ENCODE data around the gene COL6A1.
A peak's percentile ranks its signal among the peaks of the same experiment; 100 is the strongest.
"Not testable (repeated sequence)": the region's sequence is repeated elsewhere in the genome, so short reads cannot be mapped to it uniquely, and the experiment has no call there.

The COL6A1 gene

DNA sequence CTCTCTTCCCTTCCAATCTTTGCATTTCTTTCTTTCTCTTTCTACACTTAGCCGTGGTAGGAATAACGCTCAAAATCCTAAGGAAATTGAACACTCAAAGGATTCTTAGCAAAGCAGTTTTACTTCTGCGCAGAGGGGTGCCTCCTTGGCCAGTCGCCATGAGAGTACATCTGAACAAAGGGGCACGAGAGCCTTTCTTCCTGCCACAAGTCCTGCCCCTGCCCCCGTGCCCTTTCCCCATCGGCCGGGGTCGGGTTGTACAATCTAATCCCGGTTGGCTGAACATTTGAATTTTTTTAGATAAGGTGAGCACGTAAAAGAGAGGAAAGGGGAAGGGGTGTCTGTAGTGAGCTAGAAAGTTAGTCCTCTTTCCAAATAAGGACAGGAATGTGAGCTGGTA, 28.6 kb upstream of the COL6A1 start:
- TF ChIP-seq, protein P1, sequence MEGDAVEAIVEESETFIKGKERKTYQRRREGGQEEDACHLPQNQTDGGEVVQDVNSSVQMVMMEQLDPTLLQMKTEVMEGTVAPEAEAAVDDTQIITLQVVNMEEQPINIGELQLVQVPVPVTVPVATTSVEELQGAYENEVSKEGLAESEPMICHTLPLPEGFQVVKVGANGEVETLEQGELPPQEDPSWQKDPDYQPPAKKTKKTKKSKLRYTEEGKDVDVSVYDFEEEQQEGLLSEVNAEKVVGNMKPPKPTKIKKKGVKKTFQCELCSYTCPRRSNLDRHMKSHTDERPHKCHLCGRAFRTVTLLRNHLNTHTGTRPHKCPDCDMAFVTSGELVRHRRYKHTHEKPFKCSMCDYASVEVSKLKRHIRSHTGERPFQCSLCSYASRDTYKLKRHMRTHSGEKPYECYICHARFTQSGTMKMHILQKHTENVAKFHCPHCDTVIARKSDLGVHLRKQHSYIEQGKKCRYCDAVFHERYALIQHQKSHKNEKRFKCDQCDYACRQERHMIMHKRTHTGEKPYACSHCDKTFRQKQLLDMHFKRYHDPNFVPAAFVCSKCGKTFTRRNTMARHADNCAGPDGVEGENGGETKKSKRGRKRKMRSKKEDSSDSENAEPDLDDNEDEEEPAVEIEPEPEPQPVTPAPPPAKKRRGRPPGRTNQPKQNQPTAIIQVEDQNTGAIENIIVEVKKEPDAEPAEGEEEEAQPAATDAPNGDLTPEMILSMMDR (conservative IDR thresholded peaks at IDR 0.05; ENCODE audit: low read length), result no peak
- DNase-seq (ENCODE audit: low read depth), result no peak

DNA sequence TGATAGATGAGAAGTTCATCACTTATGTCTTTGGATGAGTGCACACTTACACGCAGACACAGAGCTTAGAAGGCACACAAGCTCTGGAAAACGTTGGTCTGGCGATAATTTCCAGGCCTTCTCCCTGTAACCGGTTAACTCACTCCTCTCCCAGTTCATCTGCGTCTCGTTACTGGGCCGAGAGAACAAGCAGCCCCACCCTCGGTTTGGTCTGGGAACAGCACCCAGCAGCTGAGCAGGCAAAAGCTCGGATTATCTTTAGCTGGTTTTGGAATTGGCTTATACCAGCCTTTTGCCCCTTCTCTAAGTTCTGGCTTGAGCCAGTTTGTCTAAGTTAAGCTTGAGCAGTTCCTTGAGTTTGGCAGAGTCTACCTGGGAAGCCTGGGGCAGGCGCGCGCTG, 27.3 kb upstream of the COL6A1 start:
- TF ChIP-seq, protein P1 (conservative IDR thresholded peaks at IDR 0.05; ENCODE audit: low read length), result peak; percentile 61
- no peak overlapping the region for H3K4me3 ChIP-seq (ENCODE audit: low read length)
- DNase-seq (ENCODE audit: low read depth), result peak; percentile 82

More for the DNA sequence above, 28.6 kb upstream of the COL6A1 start:
- no peak overlapping the region for H3K4me3 ChIP-seq (ENCODE audit: low read length)

DNA sequence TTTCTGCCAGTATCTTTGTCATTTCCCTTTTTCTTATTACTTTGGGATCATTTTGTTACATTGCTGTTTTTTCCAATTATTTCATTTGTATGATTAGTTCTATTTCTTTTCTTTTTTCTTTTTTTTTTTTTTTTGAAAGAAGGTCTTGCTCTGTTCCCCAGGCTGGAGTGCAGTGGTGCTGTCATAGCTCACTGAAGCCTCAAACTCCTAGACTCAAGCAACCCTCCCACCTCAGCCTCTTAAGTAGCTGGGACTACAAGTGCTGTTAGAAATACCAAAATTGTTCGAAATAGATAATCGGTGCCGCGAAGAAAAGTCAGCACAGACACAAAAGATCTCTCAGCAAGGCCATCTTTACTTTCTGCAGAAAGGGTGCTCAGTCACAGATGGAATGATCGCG, 26.6 kb upstream of the COL6A1 start:
- DNase-seq (ENCODE audit: low read depth), result no peak
- no peak overlapping the region for H3K4me3 ChIP-seq (ENCODE audit: low read length)
- TF ChIP-seq, protein P1 (conservative IDR thresholded peaks at IDR 0.05; ENCODE audit: low read length), result no peak

DNA sequence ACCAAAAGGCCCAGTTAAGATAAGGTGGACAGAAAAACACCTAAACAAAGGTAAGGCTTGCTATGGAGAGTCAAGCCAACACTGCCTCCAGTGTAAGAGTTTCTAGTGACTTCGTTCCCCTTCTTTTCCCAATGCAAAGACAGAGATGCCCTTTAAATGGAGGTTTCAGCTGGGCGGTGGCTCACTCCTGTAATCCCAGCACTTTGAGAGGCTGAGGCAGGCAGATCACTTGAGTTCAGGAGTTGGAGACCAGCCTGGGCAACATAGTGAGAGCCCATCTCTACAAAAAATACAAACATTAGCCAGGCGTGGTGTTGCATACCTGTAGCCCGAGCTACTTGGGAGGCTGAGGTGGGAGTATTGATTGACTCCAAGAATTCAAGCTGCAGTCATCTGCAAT, 24.0 kb upstream of the COL6A1 start:
- TF ChIP-seq, protein P1 (conservative IDR thresholded peaks at IDR 0.05; ENCODE audit: low read length), result no peak
- H3K4me3 ChIP-seq (ENCODE audit: low read length), result no peak overlapping the region
- no peak for DNase-seq (ENCODE audit: low read depth)

DNA sequence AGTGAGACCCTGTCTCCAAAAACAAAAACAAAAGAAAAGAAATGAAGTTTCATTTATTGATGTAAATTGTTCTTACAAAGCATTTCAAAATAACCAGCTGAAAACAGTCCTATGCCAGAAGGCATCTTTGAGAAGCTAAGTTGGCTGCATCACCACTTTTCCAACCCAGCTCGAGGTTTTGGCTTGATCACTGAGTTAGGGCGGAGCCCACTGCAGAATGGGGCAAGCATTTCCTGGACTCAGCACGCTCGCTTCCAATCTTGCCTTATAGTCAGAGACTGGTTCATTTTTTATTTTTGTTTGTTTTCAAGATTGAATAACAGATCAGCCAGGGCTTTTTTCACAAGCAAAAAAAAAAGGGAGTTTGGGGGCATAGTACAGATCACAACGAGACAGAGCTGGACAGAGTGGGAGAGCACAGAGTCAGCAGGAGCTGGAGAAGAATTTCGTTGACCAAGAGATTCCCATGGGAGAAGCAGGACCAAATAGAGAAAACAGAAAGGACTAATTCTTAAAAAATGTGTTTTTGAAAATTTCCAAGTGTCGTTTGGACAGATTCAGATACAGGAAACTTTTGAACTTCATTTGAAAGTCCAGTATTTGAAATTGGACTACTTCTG, 23.5 kb upstream of the COL6A1 start:
- H3K4me3 ChIP-seq (ENCODE audit: low read length), result peak overlapping the region; percentile 30
- peak; percentile 91 for DNase-seq (ENCODE audit: low read depth)
- TF ChIP-seq, protein P1 (conservative IDR thresholded peaks at IDR 0.05; ENCODE audit: low read length), result no peak

DNA sequence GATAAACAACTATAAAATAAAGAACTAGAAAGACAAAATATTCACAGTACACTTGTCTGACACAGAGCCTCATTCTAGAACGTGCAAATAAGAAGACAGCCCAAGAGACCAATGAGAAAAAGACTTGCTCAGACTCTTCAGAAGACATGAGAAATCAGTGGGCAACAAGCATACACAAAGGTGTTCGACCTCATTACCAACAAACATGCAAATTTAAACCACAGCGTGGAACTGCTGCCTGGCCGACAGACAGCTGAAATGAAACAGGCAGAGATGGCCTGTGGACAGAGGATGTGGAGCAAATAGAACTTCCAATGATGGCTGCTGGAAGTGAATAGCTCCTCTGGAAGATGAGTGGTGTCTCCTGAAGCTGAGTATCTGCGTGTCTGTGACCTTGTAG, 22.4 kb upstream of the COL6A1 start:
- DNase-seq (ENCODE audit: low read depth), result no peak
- TF ChIP-seq, protein P1 (conservative IDR thresholded peaks at IDR 0.05; ENCODE audit: low read length), result no peak
- no peak overlapping the region for H3K4me3 ChIP-seq (ENCODE audit: low read length)

DNA sequence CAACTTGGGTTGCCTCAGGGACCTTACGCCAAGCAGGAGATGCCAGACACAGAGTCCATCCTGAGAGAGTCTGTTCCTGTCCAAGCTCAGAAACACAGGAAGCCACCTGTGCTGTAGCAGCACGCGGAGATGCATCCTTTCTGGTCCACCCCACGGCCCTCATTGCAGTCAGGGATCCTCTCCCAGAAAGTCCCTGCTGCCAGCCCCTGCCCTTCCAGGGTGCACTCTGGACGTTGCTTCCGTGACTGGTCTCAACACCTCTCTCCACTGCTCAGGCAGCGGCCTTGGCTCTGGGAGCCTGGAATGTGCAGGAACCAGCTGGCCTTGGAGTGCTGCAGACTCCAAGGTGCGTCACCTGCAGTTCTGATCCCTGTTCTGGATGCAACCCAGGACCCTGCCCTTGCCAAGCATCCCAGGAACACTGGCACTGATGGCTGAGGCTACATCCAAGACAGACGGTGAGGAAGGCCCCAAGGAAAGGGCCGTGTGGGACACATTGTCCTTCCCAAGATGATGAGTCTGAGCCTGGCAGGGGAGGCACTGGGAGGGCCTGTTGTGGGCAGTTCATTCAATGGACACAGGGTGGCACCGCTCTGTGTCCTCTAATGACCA, 21.7 kb upstream of the COL6A1 start:
- TF ChIP-seq, protein P1 (conservative IDR thresholded peaks at IDR 0.05; ENCODE audit: low read length), result no peak
- no peak overlapping the region for H3K4me3 ChIP-seq (ENCODE audit: low read length)
- no peak for DNase-seq (ENCODE audit: low read depth)

DNA sequence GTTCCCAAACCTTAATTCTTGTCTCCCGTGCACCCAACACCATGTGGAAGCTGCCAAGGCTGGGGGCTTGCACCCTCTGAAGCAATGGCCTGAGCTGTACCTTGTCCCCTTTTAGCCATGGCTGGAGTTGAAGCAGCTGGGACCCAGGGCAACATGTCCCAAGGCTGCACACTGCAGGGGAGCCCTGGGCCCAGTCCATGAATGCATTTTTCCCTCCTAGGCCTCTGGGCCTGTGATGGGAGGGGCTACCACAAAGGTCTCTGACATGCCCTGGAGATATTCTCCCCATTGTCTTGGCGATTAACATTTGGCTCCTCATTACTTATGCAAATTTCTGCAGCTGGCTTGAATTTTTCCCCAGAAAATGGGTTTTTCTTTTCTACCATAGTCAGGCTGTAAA, 20.2 kb upstream of the COL6A1 start:
- H3K4me3 ChIP-seq (ENCODE audit: low read length), result not testable (repeated sequence)

More for the DNA sequence above, 20.2 kb upstream of the COL6A1 start:
- not testable (repeated sequence) for DNase-seq (ENCODE audit: low read depth)
